Skeletal muscle cell (primary cell): ENCODE measurements around the gene DCLK1.

Experiments
- DNase-seq: peaks from one replicate; pipeline ENCODE4 v3.0.0-alpha.2; 2010; ENCODE audit warnings: low read depth
- H3K4me3 ChIP-seq: 2 replicates; pipeline ENCODE4 v1.5.1; 2011; ENCODE audit warnings: low read depth, mild to moderate bottlenecking, control low read depth, low read length, moderate library complexity

Gene DCLK1

DNA sequence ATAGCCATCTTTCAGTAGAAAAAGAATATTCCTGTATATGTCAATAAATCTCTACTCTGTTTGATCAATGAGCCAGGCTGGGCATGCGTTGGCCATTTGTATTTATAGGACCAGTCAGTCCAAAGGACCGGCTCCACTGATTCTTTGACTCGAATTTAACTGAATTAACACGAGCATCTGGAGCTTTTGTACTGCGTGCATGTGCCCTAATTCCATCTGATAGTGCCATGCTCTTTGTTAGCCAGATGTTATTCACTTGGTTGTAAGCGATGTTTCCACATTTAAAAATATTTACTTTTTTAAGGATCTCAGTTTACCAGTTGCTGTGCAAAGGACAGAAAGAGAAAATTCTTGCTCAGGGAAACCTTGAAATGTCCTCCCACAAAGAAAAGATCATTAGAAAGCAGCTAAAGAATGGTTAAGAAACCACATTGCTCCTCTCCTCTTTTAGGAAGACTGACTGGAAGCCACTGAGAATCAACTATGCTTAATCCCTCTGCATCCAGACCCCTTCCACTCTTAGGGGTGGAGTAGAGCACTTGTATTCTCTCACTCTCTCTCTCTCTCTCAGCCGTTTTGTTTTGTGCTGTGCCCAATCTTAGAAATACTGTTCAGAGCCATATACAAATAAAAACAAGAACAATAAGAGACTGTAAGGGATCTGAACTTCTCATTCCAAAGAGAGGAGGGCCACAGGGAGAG lies 165.8 kb downstream of the DCLK1 start:
- DNase-seq, result no peak

DNA sequence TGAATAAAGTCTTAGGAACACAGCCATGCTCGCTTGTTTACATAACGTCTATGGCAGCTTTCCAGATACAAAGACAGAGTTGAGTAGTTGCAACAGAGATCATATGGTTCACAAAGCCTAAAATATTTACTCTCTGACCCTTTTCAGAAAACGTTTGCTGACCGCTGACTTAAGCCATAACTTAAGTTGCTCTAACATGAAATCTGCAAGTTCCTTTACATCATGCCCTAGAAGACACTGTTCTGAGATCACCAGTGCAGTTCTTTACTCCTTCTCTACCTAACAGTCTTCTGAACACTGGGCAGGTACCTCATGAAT lies 166.4 kb downstream of the DCLK1 start:
- no peak overlapping the region for H3K4me3 ChIP-seq
- peak; percentile 83 for DNase-seq

More for the DNA sequence above, 165.8 kb downstream of the DCLK1 start:
- no peak overlapping the region for H3K4me3 ChIP-seq

DNA sequence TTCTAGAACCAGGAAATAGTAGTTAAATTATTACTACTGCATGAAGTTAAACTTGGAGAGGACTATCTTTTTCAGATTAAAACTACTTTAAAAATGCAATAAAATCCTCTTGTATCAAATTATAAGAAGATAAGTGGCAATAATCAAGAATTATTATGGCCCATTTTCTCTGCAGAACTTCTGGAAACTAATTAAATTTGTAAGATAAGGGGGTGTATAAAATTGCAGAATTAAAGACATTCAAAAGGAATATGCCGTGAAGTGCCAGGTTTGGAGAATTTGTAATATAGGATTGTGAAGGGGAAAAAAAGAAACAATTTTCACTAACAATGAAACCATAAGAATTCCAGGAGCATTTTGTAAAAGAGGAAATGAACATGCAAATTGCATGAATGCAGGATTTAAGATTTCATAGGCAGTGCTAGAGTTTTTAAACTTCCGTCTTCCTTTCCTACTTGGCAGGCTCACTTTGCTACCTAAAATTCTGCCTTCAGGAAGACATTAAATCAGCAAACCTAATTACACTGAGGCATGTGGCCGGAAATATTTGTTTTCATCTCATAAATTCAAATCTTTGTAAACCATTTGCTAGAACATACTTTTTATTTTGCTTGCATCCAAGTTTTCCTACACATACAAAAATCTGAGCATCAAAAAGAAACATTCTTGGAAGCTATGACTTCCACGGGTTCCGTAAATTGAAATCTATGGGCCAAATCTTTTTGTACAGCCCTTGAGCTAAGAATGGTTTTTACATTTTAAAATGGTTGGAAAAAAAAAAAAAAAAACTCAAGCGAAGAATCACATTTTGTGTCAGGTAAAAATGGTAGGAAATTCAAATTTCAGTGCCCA lies 166.9 kb downstream of the DCLK1 start:
- H3K4me3 ChIP-seq, result no peak overlapping the region
- no peak for DNase-seq

DNA sequence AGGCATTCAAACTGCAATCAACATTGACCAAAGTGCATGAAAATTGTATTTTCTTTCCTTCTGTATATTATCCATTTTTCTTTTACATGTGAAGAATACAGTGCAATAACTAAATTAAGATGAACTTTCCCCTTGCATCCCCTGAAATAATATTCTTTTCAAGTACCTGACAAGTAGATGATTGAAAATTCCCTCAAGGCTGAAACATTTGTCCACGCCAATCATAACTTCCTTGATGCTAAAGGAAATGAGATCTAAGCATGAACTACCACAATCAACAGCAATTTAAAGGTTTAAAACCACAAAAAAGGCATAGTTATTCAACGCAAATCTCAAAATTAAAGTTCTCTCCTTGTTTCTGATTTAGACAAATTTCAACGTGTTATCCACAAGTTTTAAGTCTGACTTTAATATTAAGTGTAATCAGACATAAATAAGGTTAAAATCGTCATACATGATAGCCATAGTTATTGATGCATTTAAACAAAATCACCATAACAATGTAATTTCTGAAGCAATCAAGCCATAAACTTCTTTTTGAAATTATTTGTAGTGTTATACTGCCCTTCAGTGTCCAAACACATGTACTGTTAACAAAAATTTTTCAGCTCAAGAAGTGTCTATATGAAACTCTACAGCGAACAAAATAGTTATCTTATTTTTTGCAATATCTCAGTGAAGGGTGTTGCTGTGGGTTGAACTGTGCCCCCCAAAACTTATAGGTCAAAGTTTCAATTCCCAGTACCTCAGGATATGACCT lies 169.5 kb downstream of the DCLK1 start:
- DNase-seq, result no peak
- no peak overlapping the region for H3K4me3 ChIP-seq

DNA sequence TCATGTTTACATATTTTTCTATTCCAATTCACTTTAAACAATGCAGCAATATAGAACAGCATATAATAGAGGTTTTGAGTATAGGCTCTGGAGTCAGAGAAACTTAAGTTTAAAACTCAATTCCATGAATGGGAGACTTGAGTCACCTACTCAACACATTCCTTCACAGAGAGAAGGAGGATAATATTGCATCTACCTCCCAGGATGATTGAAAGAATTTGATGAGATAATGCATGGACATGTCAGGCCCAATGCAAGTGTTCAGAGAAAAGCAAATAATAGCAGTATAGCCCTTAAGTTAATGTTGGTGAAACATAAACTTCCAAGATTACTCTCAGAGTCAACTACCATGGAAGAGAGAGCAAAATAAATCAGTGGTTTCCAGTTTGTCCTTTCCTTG lies 170.2 kb downstream of the DCLK1 start:
- no peak overlapping the region for H3K4me3 ChIP-seq
- DNase-seq, result peak; percentile 60

DNA sequence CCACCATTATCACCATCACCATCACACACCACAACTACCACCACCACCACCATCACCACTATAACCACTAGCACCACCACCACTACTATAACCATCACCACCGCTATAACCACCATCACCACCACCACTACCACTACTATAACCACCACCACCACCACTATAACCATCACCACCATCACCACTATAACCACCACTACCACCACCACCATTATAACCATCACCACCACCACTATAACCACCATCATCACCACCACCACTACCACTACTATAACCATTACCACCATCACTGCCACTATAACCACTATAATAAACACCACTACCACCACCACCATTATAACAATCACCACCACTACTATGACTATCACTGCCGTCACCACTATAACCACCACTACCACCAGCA lies 173.2 kb downstream of the DCLK1 start:
- H3K4me3 ChIP-seq, result no peak overlapping the region

DNA sequence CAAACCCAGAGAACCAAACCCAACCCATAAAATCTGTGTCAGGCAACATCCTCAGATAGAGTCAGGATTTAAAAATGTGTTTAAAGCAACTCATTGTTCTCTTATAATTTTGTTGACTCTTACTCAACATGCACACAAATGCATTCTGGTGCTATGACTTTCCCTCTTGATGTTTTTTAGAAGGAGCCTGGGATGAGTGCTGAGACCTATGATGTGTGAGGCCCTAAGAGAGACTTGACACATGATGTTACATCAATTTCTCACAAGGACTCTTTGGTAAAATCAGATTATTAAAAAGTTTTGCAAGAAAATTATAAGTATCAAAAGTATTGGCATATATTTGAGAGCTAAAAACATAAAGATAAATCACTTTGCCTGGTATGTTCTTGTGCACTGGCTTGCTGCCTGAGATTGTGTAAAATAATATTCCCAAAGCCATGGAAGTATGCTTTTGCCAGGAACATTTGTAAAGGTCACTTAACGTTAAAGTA lies 173.9 kb downstream of the DCLK1 start:
- DNase-seq, result peak; percentile 61
- H3K4me3 ChIP-seq, result no peak overlapping the region

More for the DNA sequence above, 173.2 kb downstream of the DCLK1 start:
- no peak for DNase-seq

DNA sequence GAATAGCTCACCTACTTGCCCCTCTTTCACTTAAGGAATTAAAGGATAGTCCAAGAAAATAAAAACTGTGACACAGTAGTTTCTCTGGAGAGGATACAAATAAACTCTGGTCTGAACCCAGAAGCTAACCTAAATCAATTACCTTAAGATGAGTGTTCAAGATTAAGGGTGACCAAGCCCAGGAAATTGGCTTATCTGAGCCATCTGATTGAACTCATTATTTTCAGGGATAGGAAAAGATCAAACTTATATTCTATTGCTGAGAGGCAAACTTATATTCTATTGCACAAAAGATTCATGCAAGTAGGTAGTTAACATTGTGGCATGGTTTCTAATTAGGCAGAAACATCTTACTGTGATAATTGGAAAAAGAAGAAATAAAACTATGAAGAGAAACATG lies 175.1 kb downstream of the DCLK1 start:
- DNase-seq, result no peak
- H3K4me3 ChIP-seq, result no peak overlapping the region

DNA sequence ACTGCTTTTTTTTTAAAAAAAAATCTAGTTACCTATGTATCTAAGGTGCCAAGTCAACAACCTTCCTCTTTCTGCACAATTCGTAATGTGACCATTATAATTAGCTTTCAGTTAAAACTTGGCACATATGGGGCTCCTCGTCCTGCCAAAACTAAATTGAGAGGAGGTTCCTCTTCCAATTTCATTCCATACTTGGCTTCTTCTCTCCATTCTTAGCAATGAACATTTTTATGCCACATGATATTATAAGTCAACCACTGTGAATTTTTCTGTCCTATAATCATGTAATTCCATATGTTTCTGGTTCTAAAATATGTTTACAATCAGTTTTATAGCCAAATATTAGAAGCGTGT lies 177.0 kb downstream of the DCLK1 start:
- no peak for DNase-seq
- no peak overlapping the region for H3K4me3 ChIP-seq

DNA sequence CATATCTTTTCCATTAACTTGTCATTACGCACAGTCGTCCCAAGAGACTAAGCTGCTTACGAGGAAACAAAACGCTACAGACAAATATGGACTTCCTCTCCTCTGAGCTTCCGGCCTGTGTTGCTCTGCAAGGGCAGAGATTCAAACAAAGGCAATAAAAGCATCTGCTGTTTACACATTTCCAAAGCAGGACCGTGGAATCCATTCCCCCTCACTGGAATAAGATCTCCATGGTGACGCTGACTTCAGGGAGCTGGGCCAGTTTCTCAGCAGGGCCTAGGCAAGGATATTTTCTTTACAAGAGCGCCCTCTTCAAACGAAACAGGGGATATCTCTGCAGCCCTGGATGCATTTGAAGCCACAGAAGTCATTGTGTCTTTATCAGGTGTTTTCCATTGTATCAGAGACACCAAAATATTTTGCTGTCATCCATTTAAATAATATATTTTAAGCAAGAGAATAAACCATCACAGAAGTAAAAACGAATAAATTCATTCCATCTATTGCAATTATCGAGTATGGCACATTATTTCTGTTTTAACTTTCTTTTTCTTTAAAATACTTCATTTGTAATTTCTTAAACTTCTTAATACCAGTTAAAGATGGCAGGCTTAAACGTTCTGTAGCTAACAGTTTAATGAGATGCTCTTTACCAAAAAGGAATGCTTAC lies 177.5 kb downstream of the DCLK1 start:
- H3K4me3 ChIP-seq, result peak overlapping the region; percentile 20
- peak; percentile 88 for DNase-seq

DNA sequence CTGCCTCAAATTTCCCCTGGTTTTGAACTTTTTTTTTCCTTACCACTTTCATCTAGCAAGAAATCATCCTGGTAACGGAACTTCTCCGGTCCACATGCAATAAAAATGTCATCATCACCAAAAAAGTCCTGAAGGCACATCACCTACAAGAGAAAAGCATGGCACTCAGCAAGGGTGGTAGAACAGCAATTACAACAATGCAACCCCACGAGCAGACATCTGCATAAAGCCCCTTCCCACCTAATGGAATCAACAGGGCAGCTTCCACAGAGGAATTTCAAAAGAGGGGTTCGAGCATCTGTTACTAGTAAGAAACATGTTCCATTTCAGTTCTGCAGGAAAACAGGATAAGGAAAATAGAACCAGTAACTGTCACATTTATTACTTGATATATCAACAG lies 183.9 kb downstream of the DCLK1 start:
- no peak overlapping the region for H3K4me3 ChIP-seq
- DNase-seq, result no peak

DNA sequence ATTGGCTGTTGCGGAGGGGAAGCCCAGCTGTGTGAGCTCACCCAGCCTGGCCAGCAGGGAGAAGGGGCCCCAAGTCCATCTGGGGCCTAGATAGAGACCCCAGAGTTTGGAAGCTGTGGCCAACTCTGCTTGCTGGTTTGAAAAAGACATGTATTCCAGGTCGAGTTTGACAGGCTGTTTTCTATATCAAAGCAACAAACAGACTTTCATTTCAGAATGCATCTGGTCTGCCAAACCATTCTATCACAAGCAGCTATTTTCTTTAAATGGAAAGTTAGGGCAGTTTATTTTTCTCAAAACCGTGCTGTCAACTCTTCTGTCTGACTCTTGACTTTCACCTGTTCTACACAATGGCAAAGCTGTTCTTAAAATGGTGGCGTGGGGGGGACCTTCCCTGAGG lies 185.8 kb downstream of the DCLK1 start:
- DNase-seq, result no peak
- H3K4me3 ChIP-seq, result no peak overlapping the region

DNA sequence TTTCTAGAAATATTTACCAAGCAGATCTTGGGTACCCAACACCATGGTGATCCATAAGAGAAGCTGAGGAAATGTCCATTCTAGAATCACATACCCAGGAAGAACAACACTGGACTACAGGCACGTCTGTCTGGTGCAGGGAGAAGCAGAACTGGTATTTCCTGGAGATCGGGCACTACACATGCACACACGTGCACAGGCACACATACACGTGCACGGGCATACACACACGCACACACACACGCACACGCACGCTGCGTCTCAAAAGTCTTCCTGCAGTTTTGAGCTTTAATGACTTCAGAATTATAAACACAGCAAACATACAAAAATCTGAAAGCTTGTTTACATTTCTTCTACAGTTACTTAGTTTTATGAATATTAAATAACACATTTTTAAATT lies 189.8 kb downstream of the DCLK1 start:
- no peak overlapping the region for H3K4me3 ChIP-seq
- no peak for DNase-seq

DNA sequence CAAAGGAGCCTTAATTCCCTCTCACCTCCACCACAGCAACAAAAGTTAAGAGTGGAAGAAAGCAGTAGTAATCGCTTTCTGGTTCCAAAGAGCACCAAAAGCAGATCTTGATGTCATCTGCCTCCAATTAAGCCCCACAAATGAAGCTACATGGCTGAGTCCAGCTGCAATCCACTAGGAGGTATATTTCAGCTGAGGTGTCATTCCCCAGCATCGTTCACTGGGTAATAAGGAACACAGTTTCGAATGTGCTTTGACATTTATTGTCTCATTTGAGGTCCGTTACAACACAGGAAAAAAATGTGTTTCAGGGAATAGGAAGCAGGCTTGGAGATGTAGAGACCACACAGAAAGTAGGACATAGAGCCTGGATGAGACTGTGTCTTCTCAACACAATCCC lies 190.4 kb downstream of the DCLK1 start:
- no peak overlapping the region for H3K4me3 ChIP-seq
- no peak for DNase-seq

DNA sequence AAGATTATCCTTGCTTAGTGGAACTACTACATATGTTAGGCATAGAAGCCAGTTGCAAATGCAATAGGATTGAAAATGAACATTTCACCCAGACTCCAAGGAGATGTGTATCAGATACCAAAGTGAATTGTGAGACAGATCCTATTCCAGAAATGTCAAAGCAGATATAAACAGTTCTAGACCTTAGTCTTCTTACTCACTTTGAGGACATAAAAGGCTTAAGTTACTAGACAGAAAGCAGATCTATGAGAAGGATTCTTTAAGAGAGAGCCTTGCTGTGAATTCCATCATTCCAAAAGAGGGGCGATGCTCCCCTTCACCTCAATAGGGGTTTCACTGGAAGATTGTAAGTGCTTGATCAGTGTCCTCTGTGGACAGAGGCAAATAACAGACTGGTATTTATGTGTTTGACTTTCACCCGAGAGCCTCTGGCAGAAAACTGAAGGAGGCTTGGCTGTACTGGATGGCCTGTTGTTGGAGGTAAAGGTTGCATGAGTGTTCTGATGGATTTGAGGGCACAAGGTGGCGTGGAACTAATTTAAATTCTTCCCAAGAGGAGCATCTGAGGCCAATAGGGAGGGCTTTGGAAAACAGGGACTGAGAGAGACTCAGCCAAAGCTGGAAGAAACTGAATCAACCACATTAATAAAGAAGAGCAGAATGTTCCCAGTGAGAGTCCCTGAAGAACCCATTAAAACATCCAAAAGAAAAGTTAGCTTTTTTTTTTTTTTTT lies 194.8 kb downstream of the DCLK1 start:
- no peak overlapping the region for H3K4me3 ChIP-seq
- DNase-seq, result no peak

DNA sequence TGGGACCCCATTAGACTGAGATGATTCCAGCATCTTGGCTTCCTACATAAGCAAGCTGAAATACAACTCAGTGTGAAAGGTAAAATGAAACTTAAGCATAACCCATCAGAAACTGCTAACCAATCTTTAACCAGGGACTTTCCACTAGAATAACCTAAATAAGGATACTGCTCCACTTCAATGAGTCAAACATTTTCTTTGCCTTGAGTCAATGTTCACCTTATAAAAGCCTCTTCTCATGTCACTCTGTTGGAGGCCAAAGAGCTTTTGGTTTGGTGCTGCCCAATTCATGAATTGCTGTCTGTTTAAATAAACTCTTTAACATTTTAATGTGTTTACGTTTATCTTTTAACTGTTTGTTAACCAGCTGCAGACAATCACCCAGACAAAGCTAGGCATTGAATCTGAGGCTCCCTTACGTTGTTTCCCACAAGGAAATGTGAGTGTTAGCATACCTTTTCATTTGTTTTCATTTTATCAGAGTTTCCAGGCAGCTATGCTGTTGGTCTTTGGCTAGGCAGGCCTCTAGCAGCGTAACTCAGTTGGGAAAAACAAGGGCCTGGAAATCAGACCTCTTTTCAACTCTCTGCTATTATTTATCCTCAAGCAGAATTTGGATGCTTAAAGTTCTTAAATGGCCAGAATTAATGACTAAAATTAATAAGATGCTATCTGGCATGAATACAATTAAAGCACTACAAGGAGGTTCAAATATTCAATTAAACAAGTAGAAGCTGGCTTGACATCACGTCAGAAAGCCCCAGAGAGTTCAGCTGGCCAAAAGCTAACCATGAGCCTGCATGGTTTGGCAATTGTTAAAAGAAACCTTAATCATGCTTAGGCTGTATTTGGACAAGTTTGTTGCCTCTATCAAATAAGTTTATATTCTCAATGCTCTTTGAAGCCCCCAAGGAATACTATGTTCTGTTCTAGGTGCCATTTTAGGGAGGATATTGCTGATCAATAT lies 200.2 kb downstream of the DCLK1 start:
- DNase-seq, result no peak

DNA sequence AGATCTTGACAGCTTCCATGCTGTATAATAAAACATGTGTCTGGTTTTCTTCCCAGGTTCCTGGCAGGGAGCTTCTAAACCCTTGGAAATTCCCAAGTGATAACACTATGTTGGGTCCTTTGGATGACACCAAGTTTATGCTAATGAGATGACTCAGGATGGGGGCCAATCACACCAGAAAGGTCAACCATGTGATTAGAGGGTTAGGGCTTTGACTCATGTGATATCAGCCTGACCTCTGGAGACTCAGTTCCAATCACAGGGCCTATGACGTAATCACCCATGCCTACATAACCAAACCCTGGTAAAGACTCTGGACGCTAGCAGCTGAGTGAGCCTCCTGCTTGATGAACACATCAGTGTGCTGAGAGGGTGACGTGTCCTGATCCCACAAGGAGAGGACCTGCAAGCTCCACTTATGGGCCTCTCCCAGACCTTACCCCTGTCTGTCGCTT lies 203.6 kb downstream of the DCLK1 start:
- H3K4me3 ChIP-seq, result no peak overlapping the region
- DNase-seq, result no peak

More for the DNA sequence above, 200.2 kb downstream of the DCLK1 start:
- no peak overlapping the region for H3K4me3 ChIP-seq
